ENCODE results near the gene PKP3.
A peak's percentile ranks its signal among the peaks of the same experiment; 100 is the strongest.
"Not testable (repeated sequence)": the region's sequence is repeated elsewhere in the genome, so short reads cannot be mapped to it uniquely, and the experiment has no call there.

The PKP3 gene

GRCh38 chr11:394034-394857 lies at the start of gene PKP3:
PKP3 (plus strand) TSS chr11:394209; CDS start chr11:394293, 84 bp downstream.
- no peak for DNase-seq

- DNase-seq: no peak
Observed at GRCh38 chr11:344836-345578, 49.0 kb upstream of the PKP3 start.

GRCh38 chr11:346529-346928 lies 47.5 kb upstream of the PKP3 start:
- no peak for DNase-seq

GRCh38 chr11:349270-349954 lies 44.6 kb upstream of the PKP3 start:
- not testable (repeated sequence) for DNase-seq

- DNase-seq: not testable (repeated sequence)
Observed at GRCh38 chr11:350033-350722, 43.8 kb upstream of the PKP3 start.

- DNase-seq: no peak
Observed at GRCh38 chr11:350723-351255, 43.2 kb upstream of the PKP3 start.

GRCh38 chr11:351411-351810 lies 42.6 kb upstream of the PKP3 start:
- no peak for DNase-seq

GRCh38 chr11:352456-353031 lies 41.5 kb upstream of the PKP3 start:
- no peak for DNase-seq

- DNase-seq: no peak
Observed at GRCh38 chr11:353179-353873, 40.7 kb upstream of the PKP3 start.

GRCh38 chr11:355581-356458 lies 38.2 kb upstream of the PKP3 start:
- no peak for DNase-seq

GRCh38 chr11:356610-357009 lies 37.4 kb upstream of the PKP3 start:
- DNase-seq: no peak

GRCh38 chr11:357582-357981 lies 36.4 kb upstream of the PKP3 start:
- DNase-seq: no peak

GRCh38 chr11:358129-358800 lies 35.7 kb upstream of the PKP3 start:
- DNase-seq: no peak

GRCh38 chr11:359181-359714 lies 34.8 kb upstream of the PKP3 start:
- DNase-seq: peak; percentile 32

- DNase-seq: no peak
Observed at GRCh38 chr11:360326-361280, 33.4 kb upstream of the PKP3 start.

- no peak for DNase-seq
Observed at GRCh38 chr11:362642-363442, 31.2 kb upstream of the PKP3 start.

- DNase-seq: not testable (repeated sequence)
Observed at GRCh38 chr11:363443-363805, 30.6 kb upstream of the PKP3 start.
